ENCODE data around the gene SUFU.

GRCh38 chr10:102633848-102634247 lies 130.1 kb downstream of the SUFU start:
- TF ChIP-seq CTCF (IDR thresholded peaks at IDR 0.05): no peak
- no peak for TF ChIP-seq POLR2A (IDR thresholded peaks at IDR 0.05)
